ENCODE results near the gene CCDC85C.

Gene CCDC85C

GRCh38 chr14:99628887-99629618, 25.0 kb upstream of the CCDC85C start:
- DNase-seq, result peak; percentile 75

DNA sequence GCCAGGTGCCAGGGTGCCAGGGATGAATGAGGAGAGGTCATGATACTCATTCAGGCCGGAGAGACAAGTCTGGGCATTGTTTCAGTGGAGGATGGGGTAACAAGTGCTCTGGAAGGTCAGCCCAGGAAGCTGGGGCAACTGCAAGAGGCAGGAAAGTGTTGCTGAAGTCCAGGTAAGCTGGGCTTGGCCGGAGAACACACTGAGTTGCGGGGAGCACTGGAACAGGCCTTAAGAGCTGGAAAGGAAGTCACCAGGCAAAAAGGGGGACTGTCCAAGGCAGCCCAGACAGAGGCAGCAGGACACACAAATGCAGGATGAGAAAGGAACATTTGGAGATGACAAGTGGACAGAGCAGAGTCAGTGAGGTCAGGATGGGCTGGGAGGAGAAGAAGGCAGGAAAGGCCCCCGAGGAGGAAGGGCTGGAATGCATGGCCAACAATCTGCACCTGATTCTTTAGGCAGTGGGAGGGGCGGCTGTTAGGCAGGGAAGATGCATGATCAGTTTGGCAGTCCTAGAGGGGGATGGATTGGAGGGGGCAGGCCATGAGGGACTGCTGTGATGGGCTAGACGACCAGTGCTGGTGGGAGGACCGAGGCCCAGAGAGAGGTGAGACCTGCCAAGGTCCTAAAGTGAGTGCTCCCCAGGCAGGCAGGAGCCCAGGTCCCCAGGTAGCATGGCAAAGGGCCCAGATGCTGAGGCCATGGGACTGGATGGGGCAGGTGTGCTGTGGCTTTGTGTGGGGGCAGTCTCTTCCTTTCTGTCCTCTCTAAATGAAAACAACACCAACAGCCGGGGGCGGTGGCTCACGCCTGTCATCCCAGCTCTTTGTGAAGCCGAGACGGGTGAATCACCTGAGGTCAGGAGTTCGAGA, 23.7 kb upstream of the CCDC85C start:
- no peak for DNase-seq

DNA sequence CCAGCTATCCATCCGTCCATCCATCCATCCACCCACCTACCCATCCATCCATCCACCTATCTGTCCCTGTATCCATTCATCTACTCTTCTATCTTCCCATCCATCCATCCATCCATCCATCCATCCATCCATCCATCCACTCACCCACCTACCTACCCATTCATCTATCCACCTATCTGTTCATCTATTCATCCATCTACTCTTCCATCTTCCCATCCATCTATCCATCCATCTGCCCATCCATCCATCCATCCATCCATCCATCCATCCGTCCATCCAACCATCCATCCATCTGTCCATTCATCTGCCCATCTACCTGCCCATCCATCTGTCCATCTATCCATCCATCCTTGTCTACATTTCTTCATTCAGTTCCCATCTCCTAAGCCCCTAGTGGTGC, 23.1 kb upstream of the CCDC85C start:
- DNase-seq, result no peak

DNA sequence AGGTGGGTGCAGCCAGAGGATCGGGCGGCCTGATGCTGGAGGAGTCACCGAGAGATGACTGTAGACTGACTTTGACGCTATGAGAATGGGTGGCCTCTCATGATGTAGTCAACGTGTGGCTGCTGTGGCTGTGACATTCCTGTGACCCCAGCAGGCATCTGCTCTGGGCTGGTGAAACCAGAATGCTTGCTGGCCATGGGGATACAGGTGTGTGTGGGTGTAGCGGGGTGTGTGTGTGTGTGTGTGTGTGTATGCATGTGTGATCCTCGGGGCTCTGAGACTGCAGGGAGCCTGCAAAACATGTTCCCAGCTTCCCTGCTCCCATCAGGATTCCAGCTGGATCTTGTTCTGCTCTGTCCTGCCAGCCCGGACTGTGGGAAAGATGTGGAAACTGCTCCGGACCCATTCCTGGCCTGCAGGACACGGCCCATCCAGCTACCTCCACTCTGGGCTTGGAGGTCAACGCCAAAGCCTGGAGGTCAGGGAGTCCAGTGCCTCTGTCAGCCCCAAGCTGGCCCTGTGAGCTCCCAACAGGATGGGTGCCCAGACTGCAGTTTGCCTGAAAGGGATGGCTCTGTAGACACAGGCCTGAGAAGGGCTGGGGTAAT, 22.1 kb upstream of the CCDC85C start:
- DNase-seq, result no peak

DNA sequence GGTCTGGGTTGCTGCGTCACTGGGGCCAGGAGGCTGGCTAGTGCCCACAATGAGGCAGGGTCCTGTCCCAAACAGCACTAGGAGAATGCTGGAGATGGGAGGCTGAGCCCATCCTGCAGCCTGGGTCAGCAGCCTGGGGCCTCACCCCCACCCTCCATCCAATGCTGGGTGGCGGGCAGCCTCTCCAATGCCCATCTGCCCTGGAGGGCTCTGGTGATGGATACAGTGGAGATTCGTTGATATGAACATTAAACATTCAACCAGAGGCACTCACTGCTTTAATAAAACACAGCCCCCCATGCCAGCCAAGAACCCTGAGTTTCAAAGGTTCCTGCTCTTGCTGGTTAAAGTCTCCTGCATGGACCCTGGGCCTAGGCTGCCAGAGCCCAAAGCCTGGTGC, 21.5 kb upstream of the CCDC85C start:
- no peak for DNase-seq

- DNase-seq, result no peak
Observed at GRCh38 chr14:99624971-99625370, 21.0 kb upstream of the CCDC85C start.

DNA sequence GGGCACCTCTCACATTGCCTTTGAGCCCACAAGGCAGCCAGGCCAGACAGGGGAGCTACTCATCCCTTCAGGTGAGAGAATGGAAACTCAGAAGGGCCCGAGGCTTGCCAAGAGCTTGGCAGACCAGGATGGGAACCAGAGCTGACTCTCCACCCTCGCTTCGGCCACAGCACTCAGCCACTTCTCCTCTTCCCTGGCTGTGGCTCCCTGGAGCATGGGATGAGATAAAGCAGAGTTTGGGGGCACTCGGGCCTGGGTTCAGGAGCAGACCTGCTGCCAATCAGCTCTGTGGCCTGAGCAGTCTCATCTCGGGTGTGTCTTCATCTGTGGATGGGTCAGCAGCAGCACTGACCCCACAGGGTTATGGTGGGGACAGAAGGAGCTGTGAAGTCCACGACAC, 20.0 kb upstream of the CCDC85C start:
- DNase-seq, result no peak

- no peak for DNase-seq
Observed at GRCh38 chr14:99621948-99622347, 17.9 kb upstream of the CCDC85C start.

GRCh38 chr14:99619835-99620834, 16.1 kb upstream of the CCDC85C start:
- DNase-seq, result no peak

DNA sequence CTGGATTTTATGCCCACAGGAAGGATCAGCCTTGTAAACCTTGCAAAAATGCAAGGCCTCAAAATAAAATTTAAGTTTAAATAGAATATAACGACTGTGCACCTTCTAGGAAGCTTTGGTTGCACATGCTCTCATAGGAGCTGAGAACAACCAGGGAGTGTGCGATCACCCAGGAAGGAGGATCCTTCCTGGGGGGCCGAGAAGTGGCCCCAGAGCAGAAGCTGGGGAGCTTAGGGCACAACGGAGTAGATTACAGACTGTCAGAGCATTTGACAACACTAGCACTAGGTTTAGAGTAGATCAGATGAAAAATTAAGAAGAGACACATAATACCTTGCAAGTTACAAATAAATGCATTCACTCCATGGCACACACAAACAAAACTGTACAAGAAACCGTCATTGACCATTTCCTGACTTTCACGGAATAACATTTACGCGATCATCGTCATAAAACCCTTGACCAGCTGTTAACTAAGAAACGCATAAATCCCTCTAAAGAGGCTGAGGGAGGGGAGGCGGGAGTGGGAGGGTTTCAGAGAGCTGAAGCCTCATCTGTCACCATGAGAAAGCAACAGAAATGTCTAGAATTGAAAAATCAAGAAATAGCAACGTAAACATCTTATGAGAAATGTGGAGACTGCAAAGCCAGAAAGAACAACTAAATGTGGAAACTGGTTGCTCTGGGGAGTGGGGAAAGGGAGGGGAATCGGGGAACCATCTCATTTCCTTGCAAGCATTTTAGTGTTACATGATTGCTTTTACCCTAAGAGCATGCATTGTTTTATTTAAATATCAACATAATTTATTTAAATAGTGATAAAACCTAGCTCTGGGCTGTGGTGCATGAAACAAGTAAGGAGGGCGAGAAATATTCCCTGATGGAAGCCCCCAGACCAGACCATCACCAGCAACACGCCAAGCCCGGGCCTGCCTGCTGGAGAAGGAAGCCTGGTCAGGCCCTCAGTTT, 13.1 kb upstream of the CCDC85C start:
- no peak for DNase-seq

DNA sequence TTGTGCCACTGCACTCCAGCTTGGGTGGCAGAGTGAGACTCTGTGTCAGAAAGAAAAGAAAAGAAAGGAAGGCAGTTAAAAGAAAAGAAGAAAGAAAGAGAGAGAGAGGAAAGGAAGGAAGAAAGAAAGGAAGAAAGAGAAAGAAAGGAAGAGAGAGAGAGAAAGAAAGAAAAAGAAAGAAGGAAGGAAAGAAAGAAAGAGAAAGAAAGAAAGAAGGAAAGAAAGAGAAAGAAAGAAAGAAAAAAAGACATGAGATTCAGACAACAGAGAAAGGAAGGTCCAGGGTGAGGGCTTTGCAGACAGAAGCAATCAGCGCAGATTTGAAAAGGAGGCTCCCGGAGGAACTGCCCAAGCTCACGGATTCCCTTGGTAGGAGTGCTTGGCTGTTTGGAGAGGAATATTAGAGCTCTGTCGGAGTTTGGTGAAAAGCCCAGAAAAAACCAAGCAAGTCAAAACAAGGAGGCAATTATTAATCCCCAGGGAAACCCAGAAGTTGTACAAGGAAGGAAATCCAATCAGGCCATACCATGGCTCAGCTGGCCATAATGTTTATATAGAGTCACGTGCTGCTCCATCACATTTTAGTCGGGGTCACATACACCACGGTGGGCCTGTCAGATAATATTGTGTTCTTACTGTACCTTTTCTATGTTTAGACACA, 11.6 kb upstream of the CCDC85C start:
- DNase-seq, result no peak

DNA sequence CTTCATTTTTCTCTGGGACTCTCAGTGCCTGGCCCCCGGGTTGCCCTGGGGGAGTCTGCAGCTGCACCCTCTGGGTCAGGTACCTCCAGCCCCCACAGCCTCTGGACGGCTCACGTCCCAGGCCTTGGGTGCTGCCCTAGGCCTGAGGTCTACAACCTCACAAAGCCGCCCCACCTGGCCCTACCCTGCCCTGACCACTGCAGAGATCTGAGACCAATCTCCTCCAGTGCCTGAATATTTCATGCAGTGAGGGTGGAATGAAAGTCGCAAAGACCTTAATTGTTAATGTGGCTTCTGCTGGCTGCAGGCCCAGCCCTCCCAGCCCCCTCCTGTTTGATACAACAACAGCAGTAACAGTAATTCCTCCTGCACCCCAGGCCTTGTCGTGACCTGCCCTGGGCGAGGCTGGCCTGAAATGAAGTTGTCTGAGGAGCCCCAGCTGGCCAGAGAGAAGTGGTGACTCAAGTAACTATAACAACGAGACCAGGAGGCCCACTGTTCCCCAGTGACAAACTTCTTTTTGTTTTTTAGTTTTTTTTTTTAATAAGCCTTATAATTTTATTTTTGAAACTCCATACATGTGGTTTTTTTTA, 8.8 kb upstream of the CCDC85C start:
- no peak for DNase-seq

GRCh38 chr14:99612071-99612737, 8.2 kb upstream of the CCDC85C start:
- no peak for DNase-seq

- no peak for DNase-seq
Observed at GRCh38 chr14:99611646-99612045, 7.6 kb upstream of the CCDC85C start.

DNA sequence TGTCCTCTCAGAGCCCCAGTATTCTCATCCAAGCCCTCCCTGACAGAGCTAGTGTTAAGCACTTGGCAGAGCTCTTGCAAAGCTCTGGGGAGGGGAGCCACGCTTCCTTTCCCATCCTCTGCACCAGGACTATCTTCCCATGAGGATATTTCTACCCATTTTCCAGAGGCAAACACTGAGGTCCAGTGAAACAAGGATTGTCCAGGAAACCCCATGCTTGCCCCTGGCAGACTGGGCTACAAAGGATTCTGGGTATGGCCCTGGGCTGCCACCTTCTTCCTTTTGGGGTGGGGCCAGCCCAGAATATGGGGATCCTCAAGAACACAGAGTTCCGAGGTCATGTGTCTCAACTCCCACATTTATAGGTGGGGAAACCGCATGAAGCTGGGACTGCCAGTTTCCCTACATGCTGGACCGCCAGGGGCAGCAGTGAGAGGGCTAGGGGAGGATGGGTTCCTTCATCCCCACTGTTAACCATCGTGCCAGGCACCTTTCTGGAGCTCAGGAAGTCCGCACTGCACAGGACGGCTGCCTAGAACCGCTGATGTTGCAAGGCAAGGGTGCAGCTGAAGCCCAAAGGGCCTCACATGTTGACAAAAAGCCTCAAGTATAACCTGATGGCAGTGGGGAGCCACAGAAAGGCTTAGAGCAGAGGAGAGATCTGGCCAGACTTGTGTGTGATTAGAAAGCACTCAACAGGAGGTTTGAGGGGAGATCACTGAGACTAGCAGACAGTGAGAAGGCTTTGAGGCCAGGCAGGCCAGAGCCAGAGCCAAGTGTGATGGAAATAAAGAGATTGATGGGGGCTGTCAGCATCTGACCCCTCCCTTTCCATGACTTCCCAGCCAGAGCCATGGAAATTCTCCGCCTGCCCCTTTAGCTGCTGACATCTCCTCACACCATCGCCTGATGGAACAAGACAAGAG, 5.5 kb upstream of the CCDC85C start:
- no peak for DNase-seq

- no peak for DNase-seq
Observed at GRCh38 chr14:99608591-99608990, 4.6 kb upstream of the CCDC85C start.

DNA sequence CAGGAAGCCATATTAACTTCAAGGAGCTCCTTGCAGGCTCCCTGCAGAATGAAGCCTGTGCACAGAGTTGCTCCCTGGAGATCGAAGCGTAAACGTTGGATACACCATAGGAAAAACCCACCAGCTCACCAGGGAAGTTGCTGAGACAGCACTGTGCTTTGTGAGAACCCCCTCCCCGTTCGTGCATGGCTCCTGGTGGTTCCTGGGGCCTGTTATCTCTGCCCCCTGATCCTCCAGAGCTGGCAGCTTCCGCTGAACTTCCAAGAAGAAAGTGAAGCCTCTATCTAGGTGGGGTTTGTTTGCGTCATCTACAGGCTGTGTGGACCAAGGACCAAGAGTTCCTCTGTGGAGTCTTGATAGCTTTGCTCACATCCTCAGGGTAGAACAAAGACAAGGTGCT, 2.4 kb upstream of the CCDC85C start:
- peak; percentile 90 for DNase-seq

DNA sequence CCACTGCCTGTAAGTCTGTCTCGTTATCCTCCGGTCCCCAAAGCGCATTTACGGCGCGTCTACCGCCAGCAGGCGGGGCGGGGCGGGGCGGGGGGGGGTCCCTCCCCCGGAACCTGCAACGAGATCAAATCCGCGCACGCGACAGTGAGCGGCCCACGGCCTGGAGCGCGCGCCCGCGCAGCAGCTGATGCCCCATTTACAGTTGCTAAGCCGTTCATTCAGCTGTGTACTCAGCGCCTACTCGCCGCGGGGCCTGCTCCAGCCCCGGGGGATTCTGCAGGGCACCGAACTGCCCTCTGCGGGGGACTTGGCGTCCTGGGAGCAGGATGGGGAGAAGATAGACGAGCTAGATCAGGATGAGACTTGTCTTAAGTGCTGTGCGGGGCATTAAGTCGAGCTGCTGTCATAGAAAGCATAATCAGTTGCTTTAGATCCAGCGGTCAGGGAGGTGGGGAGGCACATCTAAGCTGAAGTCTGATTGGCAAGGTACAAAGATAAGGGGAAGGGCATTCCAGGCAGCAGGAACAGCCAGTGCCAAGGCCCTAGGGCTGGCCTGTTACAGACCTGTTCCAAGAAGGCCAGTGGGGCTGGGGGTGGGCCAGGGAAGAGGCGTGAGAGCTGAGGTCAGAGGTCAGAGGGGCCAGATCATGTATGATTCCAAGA, 1.4 kb upstream of the CCDC85C start:
- peak; percentile 84 for DNase-seq
